WTC11 (cell line): ENCODE data around the gene FAM20B. TPM values are rescaled to one million over a fixed set of nuclear protein-coding genes. Genes with fewer than 3 reads are reported as not detected.

Source experiments
- ATAC-seq: fragments of 200-7000 bp; cut with Tn5 transposase; 2 replicates; pipeline ENCODE4 v1.10.0; 2021; ENCODE audit warnings: mild to moderate bottlenecking, moderate library complexity
- CTCF ChIA-PET: fragments of 300-600 bp; sonication (Branson Sonifier 250); formaldehyde crosslinking; loops from one replicate; lab custom pipeline; 2021; ENCODE audit warnings: antibody characterized with exemption; lab: Charles Lee
- POLR2A ChIA-PET: fragments of 350-600 bp; sonication (Branson Sonifier 250); formaldehyde crosslinking; loops from one replicate; lab custom pipeline; 2021; ENCODE audit warnings: antibody characterized with exemption; lab: Charles Lee
- DNase-seq: peaks from one replicate; pipeline ENCODE4 v3.0.0; 2021; ENCODE audit warnings: low spot score
- H3K27ac Mint-ChIP-seq: 2 replicates; pipeline ENCODE4 v1.8.0; 2021; ENCODE audit warnings: mixed read lengths
- H3K27me3 Mint-ChIP-seq: 2 replicates; pipeline ENCODE4 v1.8.0; 2021; ENCODE audit warnings: low read depth, mild to moderate bottlenecking, moderate library complexity, mixed read lengths
- H3K36me3 Mint-ChIP-seq: 2 replicates; pipeline ENCODE4 v1.8.0; 2021; ENCODE audit warnings: mixed read lengths
- H3K4me1 Mint-ChIP-seq: 2 replicates; pipeline ENCODE4 v1.8.0; 2022; ENCODE audit warnings: mixed read lengths
- H3K4me3 Mint-ChIP-seq: 2 replicates; pipeline ENCODE4 v1.8.0; 2021; ENCODE audit warnings: mild to moderate bottlenecking, moderate library complexity, mixed read lengths
- H3K9me3 Mint-ChIP-seq: 2 replicates; pipeline ENCODE4 v1.8.0; 2021; ENCODE audit warnings: mixed read lengths
- EMX1 ChIP-seq: fragments of 250-450 bp; sonication (Bioruptor Pico); IDR thresholded peaks from 2 replicates; pipeline ENCODE4 v1.8.0; 2021; ENCODE audit warnings: mild to moderate bottlenecking
- ESRRA ChIP-seq: sonication (generic); formaldehyde crosslinking; IDR thresholded peaks from 2 replicates; pipeline ENCODE4 v1.8.1; 2022; ENCODE audit warnings: mild to moderate bottlenecking, missing genetic modification reagents, borderline replicate concordance
- ETV6 ChIP-seq: sonication (generic); formaldehyde crosslinking; IDR thresholded peaks from 2 replicates; pipeline ENCODE4 v1.8.1; 2022; ENCODE audit warnings: mild to moderate bottlenecking, missing genetic modification reagents
- FOXJ3 ChIP-seq: sonication (generic); formaldehyde crosslinking; IDR thresholded peaks from 2 replicates; pipeline ENCODE4 v1.9.0; 2021; ENCODE audit warnings: missing genetic modification reagents, mild to moderate bottlenecking, borderline replicate concordance
- GABPB1 ChIP-seq: sonication (generic); formaldehyde crosslinking; IDR thresholded peaks from 2 replicates; pipeline ENCODE4 v1.8.1; 2023; ENCODE audit warnings: mild to moderate bottlenecking, missing genetic modification reagents
- GRHL2 ChIP-seq: fragments of 250-450 bp; sonication (Bioruptor Pico); IDR thresholded peaks from 2 replicates; pipeline ENCODE4 v1.8.0; 2022; ENCODE audit warnings: mild to moderate bottlenecking, moderate library complexity; ENCODE audit not compliant: insufficient replicate concordance, severe bottlenecking
- HMGA2 ChIP-seq: fragments of 250-450 bp; sonication (Bioruptor Pico); IDR thresholded peaks from 2 replicates; pipeline ENCODE4 v1.4.0; 2021; ENCODE audit warnings: mild to moderate bottlenecking, moderate library complexity
- NFYB ChIP-seq: sonication (generic); formaldehyde crosslinking; conservative IDR thresholded peaks from 2 replicates; pipeline ENCODE4 v1.8.0; 2022; ENCODE audit warnings: low read depth, missing genetic modification reagents
- PRRX2 ChIP-seq: fragments of 250-450 bp; sonication (Bioruptor Pico); IDR thresholded peaks from 2 replicates; pipeline ENCODE4 v1.8.0; 2021; ENCODE audit warnings: mild to moderate bottlenecking
- SMAD3 ChIP-seq: sonication (generic); formaldehyde crosslinking; IDR thresholded peaks from 2 replicates; pipeline ENCODE4 v1.8.0; 2022; ENCODE audit warnings: missing genetic modification reagents, mild to moderate bottlenecking, borderline replicate concordance
- SOX15 ChIP-seq: fragments of 250-450 bp; sonication (Bioruptor Pico); IDR thresholded peaks from 2 replicates; pipeline ENCODE4 v1.9.0; 2021; ENCODE audit warnings: mild to moderate bottlenecking
- TEAD1 ChIP-seq: sonication (generic); formaldehyde crosslinking; IDR thresholded peaks from 2 replicates; pipeline ENCODE4 v1.8.0; 2022; ENCODE audit warnings: mild to moderate bottlenecking, missing genetic modification reagents
- TEAD4 ChIP-seq: sonication (generic); formaldehyde crosslinking; IDR thresholded peaks from 2 replicates; pipeline ENCODE4 v1.8.0; 2022; ENCODE audit warnings: mild to moderate bottlenecking, missing genetic modification reagents
- TP53 ChIP-seq: sonication (generic); formaldehyde crosslinking; IDR thresholded peaks from 2 replicates; pipeline ENCODE4 v1.8.1; 2023; ENCODE audit warnings: mild to moderate bottlenecking, missing genetic modification reagents
- ZBTB21 ChIP-seq: sonication (generic); formaldehyde crosslinking; IDR thresholded peaks from 2 replicates; pipeline ENCODE4 v1.8.1; 2023; ENCODE audit warnings: mild to moderate bottlenecking, missing genetic modification reagents, borderline replicate concordance
- ZMAT4 ChIP-seq: fragments of 250-450 bp; sonication (Bioruptor Pico); IDR thresholded peaks from 2 replicates; pipeline ENCODE4 v1.9.0; 2021; ENCODE audit warnings: mild to moderate bottlenecking
- ZNF138 ChIP-seq: sonication (generic); formaldehyde crosslinking; conservative IDR thresholded peaks from 2 replicates; pipeline ENCODE4 v1.8.1; 2022; ENCODE audit warnings: mild to moderate bottlenecking, moderate library complexity, missing genetic modification reagents
- ZNF219 ChIP-seq: sonication (generic); formaldehyde crosslinking; IDR thresholded peaks from 2 replicates; pipeline ENCODE4 v1.8.0; 2023; ENCODE audit warnings: missing genetic modification reagents, mild to moderate bottlenecking, borderline replicate concordance
- ZNF317 ChIP-seq: sonication (generic); formaldehyde crosslinking; IDR thresholded peaks from 2 replicates; pipeline ENCODE4 v1.8.1; 2023; ENCODE audit warnings: low read depth, mild to moderate bottlenecking, moderate library complexity, missing genetic modification reagents, borderline replicate concordance
- total RNA-seq: library from RNA; stranded (reverse); gene quantifications from 3 replicates; pipeline ENCODE4 v1.2.3, GENCODE V29; 2021
- TF ChIP-seq, protein P1 (sequence below): sonication (generic); formaldehyde crosslinking; IDR thresholded peaks from 2 replicates; pipeline ENCODE4 v1.8.0; 2022; ENCODE audit warnings: mild to moderate bottlenecking, missing genetic modification reagents
- TF ChIP-seq, protein P2 (sequence below): sonication (generic); formaldehyde crosslinking; IDR thresholded peaks from 2 replicates; pipeline ENCODE4 v1.8.1; 2022; ENCODE audit warnings: mild to moderate bottlenecking, missing genetic modification reagents, moderate library complexity, borderline replicate concordance
- TF ChIP-seq, protein P3 (sequence below): sonication (generic); formaldehyde crosslinking; IDR thresholded peaks from 2 replicates; pipeline ENCODE4 v1.8.1; 2023; ENCODE audit warnings: mild to moderate bottlenecking, missing genetic modification reagents, borderline replicate concordance
- TF ChIP-seq, protein P4 (sequence below): sonication (generic); formaldehyde crosslinking; conservative IDR thresholded peaks from 2 replicates; pipeline ENCODE4 v1.8.1; 2023; ENCODE audit warnings: mild to moderate bottlenecking, low read depth, missing genetic modification reagents, moderate library complexity
- TF ChIP-seq, protein P5 (sequence below): sonication (generic); formaldehyde crosslinking; IDR thresholded peaks from 2 replicates; pipeline ENCODE4 v1.8.0; 2022; ENCODE audit warnings: mild to moderate bottlenecking, missing genetic modification reagents

Gene FAM20B
- total RNA-seq, 1 experiment from 2014 or later = 36.1 TPM

DNA sequence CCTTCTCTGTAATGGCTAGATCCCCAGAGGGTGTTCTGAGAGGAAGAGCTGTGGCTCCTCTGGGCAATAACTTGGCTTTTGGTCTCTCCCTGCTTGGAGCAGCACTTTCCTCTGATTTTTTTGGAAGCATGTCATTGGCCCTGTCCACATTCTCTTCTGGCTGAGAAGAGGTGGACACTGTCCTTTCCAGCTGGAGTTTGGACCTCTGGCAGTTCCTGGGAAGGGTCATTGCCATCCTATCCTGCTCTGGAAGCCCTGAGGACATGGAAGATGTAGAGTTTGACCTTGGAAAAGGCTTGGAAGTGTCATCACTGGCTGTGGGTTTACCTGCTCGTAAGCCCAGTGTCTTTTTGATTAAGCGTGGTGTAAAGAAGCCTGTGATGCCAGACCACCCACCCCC, 83.0 kb downstream of the FAM20B start (continued):
- TF ChIP-seq ZMAT4 (CRISPR knock-in tag) (no peak), ETV6 (CRISPR knock-in tag) (no peak), EMX1 (CRISPR knock-in tag) (no peak), GRHL2 (CRISPR knock-in tag) (no peak), TEAD1 (no peak)

GRCh38 chr1:179115181-179115580, 89.5 kb downstream of the FAM20B start:
- ChIA-PET CTCF (interaction anchor here (1.1 kb wide), 1 partner anchor 28 kb away, joined by 3 read pairs; no protein-coding TSS in a partner anchor), POLR2A (no interaction called here)
- H3K4me3 Mint-ChIP-seq = no peak overlapping the region
- H3K27ac Mint-ChIP-seq = peak overlapping the region; percentile 72; the same call in 1 of the 2 replicates
- H3K4me1 Mint-ChIP-seq = peaks cover 8% of the 10 kb centered on the region
- no peaks in the 10 kb centered on the region for H3K9me3 Mint-ChIP-seq
- no peaks in the 10 kb centered on the region for H3K27me3 Mint-ChIP-seq
- ATAC-seq (no peak), DNase-seq (no peak)
- TF ChIP-seq, protein P1, sequence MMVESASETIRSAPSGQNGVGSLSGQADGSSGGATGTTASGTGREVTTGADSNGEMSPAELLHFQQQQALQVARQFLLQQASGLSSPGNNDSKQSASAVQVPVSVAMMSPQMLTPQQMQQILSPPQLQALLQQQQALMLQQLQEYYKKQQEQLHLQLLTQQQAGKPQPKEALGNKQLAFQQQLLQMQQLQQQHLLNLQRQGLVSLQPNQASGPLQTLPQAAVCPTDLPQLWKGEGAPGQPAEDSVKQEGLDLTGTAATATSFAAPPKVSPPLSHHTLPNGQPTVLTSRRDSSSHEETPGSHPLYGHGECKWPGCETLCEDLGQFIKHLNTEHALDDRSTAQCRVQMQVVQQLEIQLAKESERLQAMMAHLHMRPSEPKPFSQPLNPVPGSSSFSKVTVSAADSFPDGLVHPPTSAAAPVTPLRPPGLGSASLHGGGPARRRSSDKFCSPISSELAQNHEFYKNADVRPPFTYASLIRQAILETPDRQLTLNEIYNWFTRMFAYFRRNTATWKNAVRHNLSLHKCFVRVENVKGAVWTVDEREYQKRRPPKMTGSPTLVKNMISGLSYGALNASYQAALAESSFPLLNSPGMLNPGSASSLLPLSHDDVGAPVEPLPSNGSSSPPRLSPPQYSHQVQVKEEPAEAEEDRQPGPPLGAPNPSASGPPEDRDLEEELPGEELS (CRISPR knock-in tag) = no peak
- TF ChIP-seq SMAD3 (no peak), TP53 (CRISPR knock-in tag) (no peak), HMGA2 (no peak), GABPB1 (CRISPR knock-in tag) (no peak), EMX1 (CRISPR knock-in tag) (no peak), TEAD4 (no peak), ZNF317 (CRISPR knock-in tag) (no peak), ZNF219 (CRISPR knock-in tag) (no peak), TEAD1 (no peak)
- TF ChIP-seq, protein P2, sequence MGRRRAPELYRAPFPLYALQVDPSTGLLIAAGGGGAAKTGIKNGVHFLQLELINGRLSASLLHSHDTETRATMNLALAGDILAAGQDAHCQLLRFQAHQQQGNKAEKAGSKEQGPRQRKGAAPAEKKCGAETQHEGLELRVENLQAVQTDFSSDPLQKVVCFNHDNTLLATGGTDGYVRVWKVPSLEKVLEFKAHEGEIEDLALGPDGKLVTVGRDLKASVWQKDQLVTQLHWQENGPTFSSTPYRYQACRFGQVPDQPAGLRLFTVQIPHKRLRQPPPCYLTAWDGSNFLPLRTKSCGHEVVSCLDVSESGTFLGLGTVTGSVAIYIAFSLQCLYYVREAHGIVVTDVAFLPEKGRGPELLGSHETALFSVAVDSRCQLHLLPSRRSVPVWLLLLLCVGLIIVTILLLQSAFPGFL = no peak
- TF ChIP-seq, protein P3, sequence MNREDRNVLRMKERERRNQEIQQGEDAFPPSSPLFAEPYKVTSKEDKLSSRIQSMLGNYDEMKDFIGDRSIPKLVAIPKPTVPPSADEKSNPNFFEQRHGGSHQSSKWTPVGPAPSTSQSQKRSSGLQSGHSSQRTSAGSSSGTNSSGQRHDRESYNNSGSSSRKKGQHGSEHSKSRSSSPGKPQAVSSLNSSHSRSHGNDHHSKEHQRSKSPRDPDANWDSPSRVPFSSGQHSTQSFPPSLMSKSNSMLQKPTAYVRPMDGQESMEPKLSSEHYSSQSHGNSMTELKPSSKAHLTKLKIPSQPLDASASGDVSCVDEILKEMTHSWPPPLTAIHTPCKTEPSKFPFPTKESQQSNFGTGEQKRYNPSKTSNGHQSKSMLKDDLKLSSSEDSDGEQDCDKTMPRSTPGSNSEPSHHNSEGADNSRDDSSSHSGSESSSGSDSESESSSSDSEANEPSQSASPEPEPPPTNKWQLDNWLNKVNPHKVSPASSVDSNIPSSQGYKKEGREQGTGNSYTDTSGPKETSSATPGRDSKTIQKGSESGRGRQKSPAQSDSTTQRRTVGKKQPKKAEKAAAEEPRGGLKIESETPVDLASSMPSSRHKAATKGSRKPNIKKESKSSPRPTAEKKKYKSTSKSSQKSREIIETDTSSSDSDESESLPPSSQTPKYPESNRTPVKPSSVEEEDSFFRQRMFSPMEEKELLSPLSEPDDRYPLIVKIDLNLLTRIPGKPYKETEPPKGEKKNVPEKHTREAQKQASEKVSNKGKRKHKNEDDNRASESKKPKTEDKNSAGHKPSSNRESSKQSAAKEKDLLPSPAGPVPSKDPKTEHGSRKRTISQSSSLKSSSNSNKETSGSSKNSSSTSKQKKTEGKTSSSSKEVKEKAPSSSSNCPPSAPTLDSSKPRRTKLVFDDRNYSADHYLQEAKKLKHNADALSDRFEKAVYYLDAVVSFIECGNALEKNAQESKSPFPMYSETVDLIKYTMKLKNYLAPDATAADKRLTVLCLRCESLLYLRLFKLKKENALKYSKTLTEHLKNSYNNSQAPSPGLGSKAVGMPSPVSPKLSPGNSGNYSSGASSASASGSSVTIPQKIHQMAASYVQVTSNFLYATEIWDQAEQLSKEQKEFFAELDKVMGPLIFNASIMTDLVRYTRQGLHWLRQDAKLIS = no peak
- H3K36me3 Mint-ChIP-seq = peaks cover 35% of the 10 kb centered on the region

DNA sequence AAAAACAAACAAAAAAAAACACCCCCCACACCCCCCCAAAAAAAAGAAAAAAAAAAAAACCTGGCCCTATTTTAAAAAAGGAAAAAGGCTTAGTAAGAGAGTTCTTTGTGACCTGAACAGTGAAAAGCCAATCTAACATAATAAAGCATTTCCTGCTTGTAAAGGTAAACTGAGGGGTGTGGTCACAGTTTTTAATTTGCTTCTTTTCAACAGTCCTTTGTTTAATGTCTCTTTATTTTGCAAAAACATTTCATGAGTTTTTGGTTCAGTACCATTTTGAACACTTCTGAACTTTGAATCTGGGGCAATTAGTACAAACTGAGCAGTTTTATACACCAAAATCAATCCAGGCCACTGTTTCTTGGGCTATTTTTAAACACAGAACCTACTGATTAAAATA, 93.8 kb downstream of the FAM20B start:
- Mint-ChIP-seq H3K27ac (peak overlapping the region; percentile 48), H3K4me3 (no peak overlapping the region), H3K36me3 (peaks cover 22% of the 10 kb centered on the region), H3K9me3 (no peaks in the 10 kb centered on the region), H3K4me1 (peaks cover 12% of the 10 kb centered on the region), H3K27me3 (no peaks in the 10 kb centered on the region)
- ChIA-PET POLR2A (no interaction called here), CTCF (interaction anchor here (1.3 to 2.1 kb wide), 4 partner anchors 9 to 250 kb away, joined by 3 to 14 read pairs (median 5); no protein-coding TSS in a partner anchor)
- ATAC-seq (no peak), DNase-seq (no peak)
- TF ChIP-seq SMAD3 = no peak
- TF ChIP-seq, protein P4, sequence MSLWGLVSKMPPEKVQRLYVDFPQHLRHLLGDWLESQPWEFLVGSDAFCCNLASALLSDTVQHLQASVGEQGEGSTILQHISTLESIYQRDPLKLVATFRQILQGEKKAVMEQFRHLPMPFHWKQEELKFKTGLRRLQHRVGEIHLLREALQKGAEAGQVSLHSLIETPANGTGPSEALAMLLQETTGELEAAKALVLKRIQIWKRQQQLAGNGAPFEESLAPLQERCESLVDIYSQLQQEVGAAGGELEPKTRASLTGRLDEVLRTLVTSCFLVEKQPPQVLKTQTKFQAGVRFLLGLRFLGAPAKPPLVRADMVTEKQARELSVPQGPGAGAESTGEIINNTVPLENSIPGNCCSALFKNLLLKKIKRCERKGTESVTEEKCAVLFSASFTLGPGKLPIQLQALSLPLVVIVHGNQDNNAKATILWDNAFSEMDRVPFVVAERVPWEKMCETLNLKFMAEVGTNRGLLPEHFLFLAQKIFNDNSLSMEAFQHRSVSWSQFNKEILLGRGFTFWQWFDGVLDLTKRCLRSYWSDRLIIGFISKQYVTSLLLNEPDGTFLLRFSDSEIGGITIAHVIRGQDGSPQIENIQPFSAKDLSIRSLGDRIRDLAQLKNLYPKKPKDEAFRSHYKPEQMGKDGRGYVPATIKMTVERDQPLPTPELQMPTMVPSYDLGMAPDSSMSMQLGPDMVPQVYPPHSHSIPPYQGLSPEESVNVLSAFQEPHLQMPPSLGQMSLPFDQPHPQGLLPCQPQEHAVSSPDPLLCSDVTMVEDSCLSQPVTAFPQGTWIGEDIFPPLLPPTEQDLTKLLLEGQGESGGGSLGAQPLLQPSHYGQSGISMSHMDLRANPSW (CRISPR knock-in tag) = no peak
- no peak for TF ChIP-seq NFYB (CRISPR knock-in tag)
- TF ChIP-seq, protein P5, sequence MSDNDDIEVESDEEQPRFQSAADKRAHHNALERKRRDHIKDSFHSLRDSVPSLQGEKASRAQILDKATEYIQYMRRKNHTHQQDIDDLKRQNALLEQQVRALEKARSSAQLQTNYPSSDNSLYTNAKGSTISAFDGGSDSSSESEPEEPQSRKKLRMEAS (CRISPR knock-in tag) = no peak
- TF ChIP-seq ZNF138 = no peak
- no peak for TF ChIP-seq PRRX2 (CRISPR knock-in tag)
- TF ChIP-seq ZBTB21 (CRISPR knock-in tag) = no peak
- TF ChIP-seq FOXJ3 (CRISPR knock-in tag) = no peak
- TF ChIP-seq HMGA2 = no peak
- no peak for TF ChIP-seq ZNF317 (CRISPR knock-in tag)
- TF ChIP-seq ESRRA (CRISPR knock-in tag) = no peak
- no peak for TF ChIP-seq SOX15 (CRISPR knock-in tag)
